Measurements from ENCODE around the gene VSTM2B.
A peak's percentile ranks its signal among the peaks of the same experiment; 100 is the strongest.

The VSTM2B gene

GRCh38 chr19:29517946-29518345 lies 7.8 kb upstream of the VSTM2B start:
- ATAC-seq, result no peak
- Mint-ChIP-seq H3K4me3 (no peak overlapping the region), H3K27ac (no peak overlapping the region), H3K4me1 (no peaks in the 10 kb centered on the region), H3K9me3 (no peaks in the 10 kb centered on the region), H3K27me3 (peaks cover 58% of the 10 kb centered on the region)
- DNase-seq, result no peak

GRCh38 chr19:29519146-29519545 lies 6.6 kb upstream of the VSTM2B start:
- no peak for ATAC-seq
- Mint-ChIP-seq H3K27me3 (peaks cover 67% of the 10 kb centered on the region), H3K9me3 (no peaks in the 10 kb centered on the region), H3K4me1 (no peaks in the 10 kb centered on the region), H3K27ac (no peak overlapping the region), H3K4me3 (no peak overlapping the region)
- DNase-seq, result no peak

- Mint-ChIP-seq H3K27me3 (peaks cover 75% of the 10 kb centered on the region), H3K27ac (no peak overlapping the region), H3K9me3 (no peaks in the 10 kb centered on the region), H3K4me3 (no peak overlapping the region), H3K4me1 (peaks cover 6% of the 10 kb centered on the region)
- no peak for ATAC-seq
- no peak for DNase-seq
These were observed 5.9 kb upstream of the VSTM2B start for GRCh38 chr19:29519931-29520330.

GRCh38 chr19:29520390-29520789 lies 5.4 kb upstream of the VSTM2B start:
- ATAC-seq (no peak), DNase-seq (no peak)
- Mint-ChIP-seq H3K9me3 (no peaks in the 10 kb centered on the region), H3K27me3 (peaks cover 79% of the 10 kb centered on the region), H3K4me3 (no peak overlapping the region), H3K27ac (no peak overlapping the region), H3K4me1 (peaks cover 10% of the 10 kb centered on the region)

- Mint-ChIP-seq H3K9me3 (no peaks in the 10 kb centered on the region), H3K4me1 (peaks cover 14% of the 10 kb centered on the region), H3K4me3 (no peak overlapping the region), H3K27me3 (peaks cover 89% of the 10 kb centered on the region), H3K27ac (no peak overlapping the region)
- ATAC-seq, result no peak
- DNase-seq, result no peak
These were observed 4.3 kb upstream of the VSTM2B start for GRCh38 chr19:29521291-29522075.

- H3K27me3 Mint-ChIP-seq, result peaks cover 97% of the 10 kb centered on the region
- H3K9me3 Mint-ChIP-seq, result no peaks in the 10 kb centered on the region
- peaks cover 31% of the 10 kb centered on the region for H3K4me1 Mint-ChIP-seq
- DNase-seq (no peak), ATAC-seq (no peak)
- H3K27ac Mint-ChIP-seq, result no peak overlapping the region
- H3K4me3 Mint-ChIP-seq, result no peak overlapping the region
These were observed 2.2 kb upstream of the VSTM2B start for GRCh38 chr19:29523568-29523967.

GRCh38 chr19:29524201-29524911 lies 1.4 kb upstream of the VSTM2B start:
- H3K4me3 Mint-ChIP-seq, result peak overlapping the region; percentile 55 to 73

GRCh38 chr19:29524912-29525831 lies 622 bp upstream of the VSTM2B start:
- Mint-ChIP-seq H3K9me3 (peaks cover 0 to 8% of the 10 kb centered on the region in 2 donors), H3K4me3 (peak overlapping the region; percentile 74 to 83), H3K27ac (peak overlapping the region in 1 of 2 donors; percentile 28), H3K27me3 (peaks cover 97% of the 10 kb centered on the region), H3K4me1 (peaks cover 44% of the 10 kb centered on the region)
- ATAC-seq (no peak), DNase-seq (no peak)

More at GRCh38 chr19:29524201-29524911, 1.4 kb upstream of the VSTM2B start:
- ATAC-seq (no peak), DNase-seq (no peak)
- peaks cover 97% of the 10 kb centered on the region for H3K27me3 Mint-ChIP-seq
- H3K27ac Mint-ChIP-seq, result peak overlapping the region in 1 of 2 donors; percentile 28
- H3K9me3 Mint-ChIP-seq, result peaks cover 0 to 5% of the 10 kb centered on the region in 2 donors
- H3K4me1 Mint-ChIP-seq, result peaks cover 39% of the 10 kb centered on the region

- H3K4me3 Mint-ChIP-seq, result peak overlapping the region; percentile 68 to 77
- H3K27ac Mint-ChIP-seq, result no peak overlapping the region
- ATAC-seq (peak; percentile 11), DNase-seq (peak; percentile 35 to 42)
- H3K4me1 Mint-ChIP-seq, result peaks cover 48% of the 10 kb centered on the region
- H3K27me3 Mint-ChIP-seq, result peaks cover 97% of the 10 kb centered on the region
- peaks cover 0 to 8% of the 10 kb centered on the region in 2 donors for H3K9me3 Mint-ChIP-seq
These were observed 1.1 kb downstream of the VSTM2B start for GRCh38 chr19:29526730-29527499.

GRCh38 chr19:29527500-29528328 lies 1.9 kb downstream of the VSTM2B start:
- no peak for ATAC-seq
- H3K9me3 Mint-ChIP-seq, result peaks cover 0 to 8% of the 10 kb centered on the region in 2 donors
- peaks cover 99% of the 10 kb centered on the region for H3K27me3 Mint-ChIP-seq
- peaks cover 48% of the 10 kb centered on the region for H3K4me1 Mint-ChIP-seq
- H3K27ac Mint-ChIP-seq, result no peak overlapping the region
- peak in 1 of 2 donors; percentile 10 for DNase-seq
- peak overlapping the region; percentile 62 to 73 for H3K4me3 Mint-ChIP-seq

GRCh38 chr19:29528350-29528945 lies 2.7 kb downstream of the VSTM2B start:
- Mint-ChIP-seq H3K27ac (peak overlapping the region in 1 of 2 donors; percentile 40), H3K4me1 (peaks cover 48% of the 10 kb centered on the region), H3K27me3 (peaks cover 99% of the 10 kb centered on the region), H3K4me3 (peak overlapping the region; percentile 62 to 73), H3K9me3 (peaks cover 0 to 8% of the 10 kb centered on the region in 2 donors)
- DNase-seq, result peak; percentile 80 to 82
- peak; percentile 87 for ATAC-seq

GRCh38 chr19:29528946-29529645 lies 3.3 kb downstream of the VSTM2B start:
- no peak for ATAC-seq

More at GRCh38 chr19:29528946-29529645, 3.3 kb downstream of the VSTM2B start:
- peaks cover 48% of the 10 kb centered on the region for H3K4me1 Mint-ChIP-seq
- H3K9me3 Mint-ChIP-seq, result peaks cover 0 to 8% of the 10 kb centered on the region in 2 donors
- no peak overlapping the region for H3K27ac Mint-ChIP-seq
- peak in 1 of 2 donors; percentile 12 for DNase-seq
- peak overlapping the region; percentile 62 to 73 for H3K4me3 Mint-ChIP-seq
- peaks cover 99% of the 10 kb centered on the region for H3K27me3 Mint-ChIP-seq
